Neuronal stem cell (in vitro differentiated cells): ENCODE data around the gene ERH.

Experiments
- DNase-seq: peaks from one replicate; pipeline ENCODE4 v3.0.0-alpha.2; 2013; ENCODE audit warnings: low spot score
- H2AFZ ChIP-seq: one replicate; pipeline ENCODE4 v1.6.1; 2013; ENCODE audit warnings: mild to moderate bottlenecking, low read length, inconsistent platforms
- H2AK5ac ChIP-seq: 2 replicates; pipeline ENCODE4 v1.6.1; 2013; ENCODE audit warnings: low read depth, mild to moderate bottlenecking, inconsistent platforms, low read length, moderate library complexity, mixed read lengths
- H2BK120ac ChIP-seq: 2 replicates; pipeline ENCODE4 v1.6.1; 2013; ENCODE audit warnings: low read depth, mild to moderate bottlenecking, inconsistent platforms, low read length, moderate library complexity, mixed read lengths
- H2BK12ac ChIP-seq: one replicate; pipeline ENCODE4 v1.6.1; 2013; ENCODE audit warnings: low read length, inconsistent platforms
- H2BK15ac ChIP-seq: 2 replicates; pipeline ENCODE4 v1.6.1; 2013; ENCODE audit warnings: mild to moderate bottlenecking, low read length, inconsistent platforms, mixed read lengths
- H2BK5ac ChIP-seq: one replicate; pipeline ENCODE4 v1.6.1; 2013; ENCODE audit warnings: inconsistent platforms, mild to moderate bottlenecking, low read length, moderate library complexity
- H3K14ac ChIP-seq: one replicate; pipeline ENCODE4 v1.6.1; 2013; ENCODE audit warnings: low read length, inconsistent platforms
- H3K18ac ChIP-seq: 2 replicates; pipeline ENCODE4 v1.6.1; 2013; ENCODE audit warnings: low read length, inconsistent platforms
- H3K23ac ChIP-seq: 2 replicates; pipeline ENCODE4 v1.6.1; 2013; ENCODE audit warnings: low read depth, mild to moderate bottlenecking, mixed read lengths, low read length, inconsistent platforms; ENCODE audit not compliant: poor library complexity
- H3K27ac ChIP-seq: replicated peaks from 3 replicates; pipeline ENCODE4 v1.5.1; 2013; ENCODE audit warnings: low read length, inconsistent platforms
- H3K27me3 ChIP-seq, 3 experiments: 2 replicates each; pipeline ENCODE4 v1.6.1; 2013; ENCODE audit warnings: low read length in 3 of 3, mild to moderate bottlenecking in 2 of 3, inconsistent platforms in 1 of 3, low read depth in 1 of 3, mixed read lengths in 1 of 3, moderate library complexity in 1 of 3; ENCODE audit not compliant: control insufficient read depth in 3 of 3, insufficient read depth in 3 of 3
- H3K36me3 ChIP-seq, 2 donors: replicated peaks in 1 of 2; 2 replicates each; pipeline ENCODE4 v1.6.1; 2013; ENCODE audit warnings: low read length in 2 of 2; ENCODE audit not compliant: control insufficient read depth in 2 of 2, insufficient read depth in 2 of 2
- H3K4ac ChIP-seq: 2 replicates; pipeline ENCODE4 v1.6.1; 2013; ENCODE audit warnings: inconsistent platforms, mild to moderate bottlenecking, low read length, moderate library complexity
- H3K4me1 ChIP-seq, 2 donors: 1 replicate in 1 of 2; 2 replicates in 1 of 2; pipeline ENCODE4 v1.6.1; 2013; ENCODE audit warnings: low read length in 2 of 2, low read depth in 1 of 2; ENCODE audit not compliant: control insufficient read depth in 2 of 2, insufficient read depth in 1 of 2
- H3K4me2 ChIP-seq: one replicate; pipeline ENCODE4 v1.6.1; 2013; ENCODE audit warnings: mild to moderate bottlenecking, low read length, inconsistent platforms; ENCODE audit not compliant: insufficient read depth, poor library complexity, severe bottlenecking
- H3K4me3 ChIP-seq, 2 donors: 2 replicates each; pipeline ENCODE4 v1.5.1; 2013; ENCODE audit warnings: low read length in 2 of 2, mild to moderate bottlenecking in 2 of 2, inconsistent platforms in 1 of 2, moderate library complexity in 1 of 2
- H3K79me1 ChIP-seq: one replicate; pipeline ENCODE4 v1.6.1; 2013; ENCODE audit warnings: low read depth, mild to moderate bottlenecking, inconsistent platforms, low read length, moderate library complexity
- H3K9ac ChIP-seq: one replicate; pipeline ENCODE4 v1.6.1; 2013; ENCODE audit warnings: mild to moderate bottlenecking, low read depth, low read length, inconsistent platforms; ENCODE audit not compliant: poor library complexity
- H3K9me3 ChIP-seq, 2 donors: replicated peaks in 1 of 2; 2 replicates each; pipeline versions ENCODE3 to v1.6.1; 2013; ENCODE audit warnings: low read length in 2 of 2, mild to moderate bottlenecking in 2 of 2, inconsistent platforms in 1 of 2, low read depth in 1 of 2, mixed read lengths in 1 of 2, moderate library complexity in 1 of 2; ENCODE audit not compliant: control insufficient read depth in 2 of 2, insufficient read depth in 1 of 2
- H4K8ac ChIP-seq: one replicate; pipeline ENCODE4 v1.6.1; 2013; ENCODE audit warnings: low read depth, mild to moderate bottlenecking, inconsistent platforms, low read length, moderate library complexity
- H4K91ac ChIP-seq: one replicate; pipeline ENCODE4 v1.6.1; 2013; ENCODE audit warnings: low read length, low read depth, mild to moderate bottlenecking, inconsistent platforms; ENCODE audit not compliant: poor library complexity
- WGBS, 2 donors: extraction: QIAGEN DNeasy Blood & Tissue Kit; methylation state at CpG; one replicate each; pipeline ENCODE4 v1.1.7; 2013; ENCODE audit warnings: missing lambda C conversion rate in 2 of 2, mixed read lengths in 1 of 2; ENCODE audit not compliant: insufficient read length in 2 of 2, insufficient replicate concordance in 1 of 2; ENCODE audit errors: extremely low coverage in 2 of 2; 5-methylcytosine and 5-hydroxymethylcytosine counted together

Gene ERH

GRCh38 chr14:69404478-69404877, 6.4 kb upstream of the ERH start:
- H3K9ac ChIP-seq = no peak overlapping the region
- H2AFZ ChIP-seq = no peak overlapping the region
- H3K18ac ChIP-seq = no peak overlapping the region
- H2BK12ac ChIP-seq = no peak overlapping the region
- WGBS, 2 donors = no CpG with 5 or more reads among the region's 3 CpGs
- peaks cover 2 to 29% of the 10 kb centered on the region in 2 donors for H3K36me3 ChIP-seq
- no peak overlapping the region for H3K4ac ChIP-seq
- no peak overlapping the region for H3K4me3 ChIP-seq
- no peak overlapping the region for H4K8ac ChIP-seq
- H3K27ac ChIP-seq = no peak overlapping the region
- H2BK15ac ChIP-seq = no peak overlapping the region
- peaks cover 5 to 7% of the 10 kb centered on the region in 2 donors for H3K4me1 ChIP-seq
- peaks cover 3% of the 10 kb centered on the region for H3K79me1 ChIP-seq
- H2BK5ac ChIP-seq = no peak overlapping the region
- no peak overlapping the region for H2AK5ac ChIP-seq
- H3K9me3 ChIP-seq = peaks cover 0 to 20% of the 10 kb centered on the region in 2 donors
- no peak overlapping the region for H2BK120ac ChIP-seq
- DNase-seq = no peak
- no peak overlapping the region for H3K14ac ChIP-seq
- H3K27me3 ChIP-seq = no peaks in the 10 kb centered on the region
- no peak overlapping the region for H4K91ac ChIP-seq
- no peak overlapping the region for H3K4me2 ChIP-seq
- H3K23ac ChIP-seq = no peak overlapping the region

GRCh38 chr14:69401841-69402240, 3.7 kb upstream of the ERH start:
- peaks cover 2 to 26% of the 10 kb centered on the region in 2 donors for H3K36me3 ChIP-seq
- H3K18ac ChIP-seq = no peak overlapping the region
- no peak for DNase-seq
- H4K8ac ChIP-seq = no peak overlapping the region
- H2BK5ac ChIP-seq = no peak overlapping the region
- no peak overlapping the region for H2AK5ac ChIP-seq
- H3K14ac ChIP-seq = no peak overlapping the region
- H3K27me3 ChIP-seq = no peaks in the 10 kb centered on the region
- no peak overlapping the region for H4K91ac ChIP-seq
- peaks cover 9% of the 10 kb centered on the region for H3K79me1 ChIP-seq
- H3K4me3 ChIP-seq = no peak overlapping the region
- no peak overlapping the region for H2AFZ ChIP-seq
- H2BK15ac ChIP-seq = no peak overlapping the region
- no peak overlapping the region for H3K27ac ChIP-seq
- no peak overlapping the region for H3K23ac ChIP-seq
- H2BK120ac ChIP-seq = no peak overlapping the region
- no peak overlapping the region for H3K4ac ChIP-seq
- H3K4me2 ChIP-seq = no peak overlapping the region
- peaks cover 7 to 10% of the 10 kb centered on the region in 2 donors for H3K4me1 ChIP-seq
- WGBS, 2 donors = no CpG with 5 or more reads among the region's 2 CpGs
- H3K9me3 ChIP-seq = peaks cover 0 to 20% of the 10 kb centered on the region in 2 donors
- no peak overlapping the region for H3K9ac ChIP-seq
- H2BK12ac ChIP-seq = no peak overlapping the region

GRCh38 chr14:69400154-69400553, 2.1 kb upstream of the ERH start:
- no peak overlapping the region for H2AFZ ChIP-seq
- H3K9ac ChIP-seq = no peak overlapping the region
- H2AK5ac ChIP-seq = no peak overlapping the region
- no peak overlapping the region for H2BK5ac ChIP-seq
- no peak overlapping the region for H3K27ac ChIP-seq
- no CpG with 5 or more reads among the region's 6 CpGs for WGBS, 2 donors
- peaks cover 9 to 36% of the 10 kb centered on the region in 2 donors for H3K36me3 ChIP-seq
- no peak for DNase-seq
- no peak overlapping the region for H2BK15ac ChIP-seq
- H3K4me2 ChIP-seq = no peak overlapping the region
- H2BK120ac ChIP-seq = no peak overlapping the region
- peaks cover 7 to 10% of the 10 kb centered on the region in 2 donors for H3K4me1 ChIP-seq
- no peak overlapping the region for H4K91ac ChIP-seq
- H3K4me3 ChIP-seq = peak overlapping the region in 1 of 2 donors; percentile 76
- no peak overlapping the region for H3K23ac ChIP-seq
- H4K8ac ChIP-seq = no peak overlapping the region
- peaks cover 0 to 15% of the 10 kb centered on the region in 2 donors for H3K9me3 ChIP-seq
- H3K4ac ChIP-seq = no peak overlapping the region
- H2BK12ac ChIP-seq = no peak overlapping the region
- H3K79me1 ChIP-seq = peaks cover 9% of the 10 kb centered on the region
- no peak overlapping the region for H3K14ac ChIP-seq
- no peak overlapping the region for H3K18ac ChIP-seq
- no peaks in the 10 kb centered on the region for H3K27me3 ChIP-seq

DNA sequence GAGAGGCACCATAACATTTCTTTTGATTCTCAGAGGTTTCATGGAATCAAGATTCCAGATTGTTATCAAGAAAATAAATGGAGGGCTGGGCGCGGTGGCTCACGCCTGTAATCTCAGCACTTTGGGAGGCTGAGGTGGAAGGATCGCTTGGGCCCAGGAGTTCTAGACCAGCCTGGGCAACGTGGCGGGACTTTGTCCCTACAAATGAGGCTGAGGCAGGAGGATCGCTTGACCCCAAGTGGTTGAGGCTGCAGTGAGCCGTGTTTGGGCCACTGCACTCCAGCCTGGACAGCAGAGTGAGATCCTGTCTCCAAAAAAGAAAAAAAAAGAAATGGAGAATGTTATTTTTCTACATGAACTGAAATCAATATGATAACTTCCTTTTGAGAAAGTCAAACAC, 1.7 kb upstream of the ERH start:
- H3K4me3 ChIP-seq = peak overlapping the region in 1 of 2 donors; percentile 76

More for the DNA sequence above, 1.7 kb upstream of the ERH start:
- Histone ChIP-seq H3K9ac (no peak overlapping the region), H2BK120ac (no peak overlapping the region), H2BK15ac (no peak overlapping the region), H3K36me3 (peaks cover 13 to 36% of the 10 kb centered on the region in 2 donors), H2BK12ac (no peak overlapping the region), H2AFZ (no peak overlapping the region), H4K8ac (peak overlapping the region; percentile 58), H3K4ac (no peak overlapping the region), H3K9me3 (peaks cover 0 to 11% of the 10 kb centered on the region in 2 donors), H3K4me2 (no peak overlapping the region), H3K79me1 (peaks cover 9% of the 10 kb centered on the region), H3K14ac (no peak overlapping the region), H3K4me1 (peaks cover 7 to 10% of the 10 kb centered on the region in 2 donors), H3K27me3 (no peaks in the 10 kb centered on the region), H3K23ac (no peak overlapping the region), H4K91ac (no peak overlapping the region), H2BK5ac (no peak overlapping the region), H3K27ac (no peak overlapping the region), H3K18ac (no peak overlapping the region), H2AK5ac (no peak overlapping the region)
- DNase-seq = no peak
- whole genome bisulfite sequencing, 2 donors = no CpG with 5 or more reads among the region's 8 CpGs
